ENCODE results near the gene RPS29. TPM values are rescaled to one million over a fixed set of nuclear protein-coding genes. Genes with fewer than 3 reads are reported as not detected.

Gene RPS29
- total RNA-seq: over 10,000 TPM in 1 of 4 donors, 1,000 to 10,000 TPM in 3; 1,482 to 17,640 (median 3,936) TPM

GRCh38 chr14:49585803-49586672 lies at the start of gene RPS29:
RPS29 (minus strand) TSS chr14:49586380; CDS start chr14:49586346, 34 bp downstream.
- TF ChIP-seq CTCF (IDR thresholded peaks at IDR 0.05; ENCODE audit: low read depth): no peak

- TF ChIP-seq CTCF (IDR thresholded peaks at IDR 0.05; ENCODE audit: low read depth): no peak
Observed at GRCh38 chr14:49634547-49635334, 48.6 kb upstream of the RPS29 start, which contains the start of gene DNAAF2. DNAAF2 (minus strand) TSS chr14:49635244; CDS start chr14:49635149, 95 bp downstream.

- no peak for TF ChIP-seq CTCF (IDR thresholded peaks at IDR 0.05; ENCODE audit: low read depth)
Observed at GRCh38 chr14:49633640-49634546, 47.7 kb upstream of the RPS29 start.

- TF ChIP-seq CTCF (IDR thresholded peaks at IDR 0.05; ENCODE audit: low read depth): no peak
Observed at GRCh38 chr14:49623941-49624839, 38.0 kb upstream of the RPS29 start.

- no peak for TF ChIP-seq CTCF (IDR thresholded peaks at IDR 0.05; ENCODE audit: low read depth)
Observed at GRCh38 chr14:49623387-49623786, 37.2 kb upstream of the RPS29 start.

GRCh38 chr14:49622022-49622607 lies 35.9 kb upstream of the RPS29 start:
- TF ChIP-seq CTCF (IDR thresholded peaks at IDR 0.05; ENCODE audit: low read depth): no peak

All from subcutaneous adipose tissue (tissue), 4 donors.